Measurements from ENCODE around the gene ACBD7. TPM values are rescaled to one million over a fixed set of nuclear protein-coding genes. Genes with fewer than 3 reads are reported as not detected.

ACBD7 gene
- total RNA-seq, 1 experiment from 2014 or later = 2.1 TPM

DNA sequence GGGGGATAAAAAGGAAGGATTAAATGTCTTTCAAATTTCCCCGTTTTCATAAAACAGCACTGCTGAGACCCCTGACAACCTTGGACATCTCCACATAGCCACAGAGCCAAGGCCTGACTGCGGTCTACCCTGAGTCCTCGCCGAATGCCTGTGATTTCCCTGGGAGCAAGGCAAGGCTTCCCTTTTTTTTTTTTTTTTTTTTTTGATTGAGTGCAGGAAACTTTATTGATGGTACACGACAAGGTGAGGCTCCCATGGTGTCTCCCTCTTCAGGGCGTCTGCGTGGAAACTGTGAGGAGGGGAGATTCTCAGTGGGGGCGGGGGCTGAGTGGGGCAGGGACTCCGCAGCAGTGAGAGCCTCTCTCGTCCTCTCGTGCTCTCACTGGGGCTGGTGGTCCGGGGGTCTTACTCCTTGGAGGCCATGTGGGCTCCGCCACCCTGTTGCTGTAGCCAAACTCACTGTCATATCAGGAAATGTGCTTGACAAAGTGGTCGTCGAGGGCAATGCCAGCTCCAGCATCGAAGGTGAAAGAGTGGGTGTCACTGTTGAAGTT is 4.4 kb upstream of the ACBD7 start:
- no peak for DNase-seq (ENCODE audit: low read depth)

DNA sequence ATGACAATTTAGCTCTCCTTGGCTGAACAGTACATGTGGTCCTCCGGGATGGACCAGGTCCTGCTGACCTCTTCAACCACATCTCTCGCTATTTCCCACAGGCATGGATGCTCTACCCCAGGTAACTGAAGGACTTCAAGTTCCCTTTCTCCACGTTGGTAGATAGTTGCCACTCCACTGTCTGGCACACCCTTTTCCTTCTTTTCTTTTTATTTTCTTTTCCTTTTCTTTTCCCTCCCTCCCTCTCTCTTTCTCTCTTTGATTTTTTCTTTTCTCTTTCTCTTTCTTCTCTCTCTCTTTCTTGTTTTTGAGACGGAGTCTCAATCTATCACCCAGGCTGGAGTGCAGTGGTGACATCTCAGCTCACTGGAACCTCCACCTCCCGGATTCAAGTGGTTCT is 2.8 kb upstream of the ACBD7 start:
- DNase-seq (ENCODE audit: low read depth) = no peak

DNA sequence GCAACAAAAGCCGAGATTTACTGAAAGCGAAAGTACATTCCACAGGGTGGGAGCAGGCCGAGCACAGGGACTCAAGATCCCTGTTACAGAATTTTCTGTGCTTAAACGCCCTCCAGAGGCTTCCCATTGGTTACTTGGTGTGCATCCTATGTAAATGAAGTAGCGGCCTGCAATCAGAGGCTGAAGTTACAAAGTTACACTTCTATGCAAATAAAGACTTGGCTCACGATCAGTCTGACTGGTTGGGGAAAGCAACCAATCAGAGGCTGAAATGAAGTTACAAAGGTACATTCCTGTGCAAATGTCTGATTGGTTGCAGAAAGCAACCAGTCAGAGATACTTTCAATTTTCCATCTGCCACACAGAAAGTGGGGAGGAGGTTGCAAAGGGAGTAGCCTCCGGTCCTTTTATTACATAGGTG is 4.1 kb downstream of the ACBD7 start:
- peak; percentile 98 for DNase-seq (ENCODE audit: low read depth)

DNA sequence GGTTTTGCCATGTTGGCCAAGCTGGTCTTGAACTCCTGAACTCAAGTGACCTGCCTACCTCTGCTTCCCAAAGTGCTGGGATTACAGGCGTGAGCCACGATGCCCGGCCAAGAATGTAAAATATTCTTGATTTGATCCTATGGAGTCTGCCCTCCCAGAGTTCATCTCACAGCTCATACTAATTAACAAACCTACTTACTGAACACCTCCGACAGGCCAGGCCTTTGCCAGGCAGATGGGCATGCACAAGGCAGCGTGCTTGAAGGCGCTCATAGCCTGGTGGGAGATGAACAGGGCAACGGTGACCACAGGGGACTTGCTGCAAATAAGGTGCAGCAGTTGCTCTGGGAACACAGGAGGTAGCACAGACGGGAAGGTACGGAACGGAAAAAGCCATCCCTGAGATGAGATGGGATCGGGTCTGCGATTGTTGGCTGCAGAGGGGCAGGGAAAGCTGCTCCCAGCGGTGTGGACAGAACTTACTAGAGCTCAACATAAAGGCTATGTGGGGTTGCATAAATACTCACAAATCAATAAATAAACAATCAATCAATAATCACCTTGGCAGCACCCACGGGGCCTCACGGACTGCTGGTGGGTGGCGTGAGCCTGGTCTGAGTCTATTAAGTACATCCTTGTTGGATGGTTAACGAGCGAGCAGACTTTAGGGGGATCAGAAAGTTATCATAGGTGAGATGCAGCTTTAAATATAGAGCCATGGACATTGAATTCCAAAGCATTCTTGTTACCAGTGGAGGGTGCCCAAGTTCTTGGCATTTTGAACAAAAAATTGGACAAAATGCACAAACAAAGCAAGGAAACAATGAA is 4.7 kb downstream of the ACBD7 start:
- DNase-seq (ENCODE audit: low read depth) = no peak

DNA sequence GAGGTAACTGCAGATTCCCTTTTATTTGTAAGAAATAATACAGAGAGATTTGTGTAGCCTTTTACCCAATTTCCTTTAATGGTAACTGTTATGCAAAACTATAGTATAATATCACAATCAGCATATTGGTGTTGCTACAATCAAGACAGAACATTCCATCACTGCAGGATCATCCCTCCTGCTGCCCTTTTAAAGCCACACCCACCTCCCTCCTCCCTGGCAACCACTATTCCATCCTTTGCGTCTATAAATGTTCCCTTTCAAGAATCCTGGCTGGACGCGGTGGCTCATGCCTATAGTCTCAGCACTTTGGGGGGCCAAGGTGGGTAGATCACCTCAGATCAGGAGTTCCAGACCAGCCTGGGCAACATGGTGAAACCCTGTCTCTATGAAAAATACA is 13.2 kb downstream of the ACBD7 start:
- DNase-seq (ENCODE audit: low read depth) = no peak

DNA sequence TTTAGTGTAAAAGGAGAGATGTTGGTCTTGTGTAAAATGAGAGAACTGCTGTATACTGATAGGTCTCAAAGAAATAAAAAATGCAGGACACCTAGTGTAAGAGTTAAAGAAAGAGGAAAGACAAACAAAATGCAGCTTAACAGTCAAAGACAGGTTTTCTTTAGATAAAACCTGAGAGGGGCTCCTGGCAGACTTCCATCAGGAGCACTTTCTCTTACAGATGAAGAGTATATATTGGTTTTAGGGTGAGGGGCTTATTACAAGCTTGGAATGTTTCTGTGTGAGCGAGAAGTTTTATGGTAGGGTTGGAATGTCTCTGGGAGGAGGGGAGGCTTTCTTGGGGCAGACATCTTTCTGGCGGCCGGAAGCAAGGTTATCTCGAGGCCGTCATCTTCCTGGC is 16.2 kb downstream of the ACBD7 start:
- no peak for DNase-seq (ENCODE audit: low read depth)

DNA sequence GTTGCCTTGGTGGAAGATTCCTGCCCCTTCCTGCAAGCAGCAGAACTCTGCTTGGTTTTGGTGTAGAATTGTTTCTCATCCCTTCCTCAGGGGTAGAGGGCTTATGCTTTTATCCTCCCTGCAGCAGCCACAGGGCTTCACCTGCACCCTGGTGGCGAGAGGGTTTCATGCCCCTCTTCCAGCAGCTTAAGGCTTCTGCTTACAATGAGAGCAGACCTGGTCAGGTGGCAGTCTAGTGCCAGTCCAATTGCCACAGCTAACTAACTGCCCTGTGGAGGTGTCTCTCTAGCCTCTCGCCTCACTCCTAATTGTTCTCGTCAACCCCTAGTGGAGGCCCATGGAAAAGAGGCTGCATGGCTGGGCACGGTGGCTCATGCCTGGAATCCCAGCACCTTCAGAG is 19.3 kb downstream of the ACBD7 start:
- DNase-seq (ENCODE audit: low read depth) = no peak

DNA sequence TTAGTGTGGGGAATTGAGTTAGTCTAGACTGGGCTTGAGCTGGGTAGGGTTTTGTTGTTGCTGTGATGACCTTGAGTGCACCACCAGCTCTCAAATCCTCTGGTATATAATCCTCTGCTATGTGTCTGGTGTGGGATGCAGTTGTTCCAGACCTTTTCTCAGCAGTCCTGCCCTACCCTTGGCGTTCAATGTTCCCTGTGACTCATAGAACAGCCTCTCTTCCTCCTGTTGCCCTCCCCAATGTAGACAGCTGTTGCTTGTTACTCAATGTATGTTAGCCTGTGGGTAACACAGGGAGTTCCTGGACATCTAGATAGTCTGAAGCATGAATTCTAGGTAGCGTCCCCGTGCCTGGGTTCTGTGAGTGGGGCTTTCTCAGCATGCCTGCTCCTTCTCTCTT is 19.8 kb downstream of the ACBD7 start:
- peak; percentile 98 for DNase-seq (ENCODE audit: low read depth)

DNA sequence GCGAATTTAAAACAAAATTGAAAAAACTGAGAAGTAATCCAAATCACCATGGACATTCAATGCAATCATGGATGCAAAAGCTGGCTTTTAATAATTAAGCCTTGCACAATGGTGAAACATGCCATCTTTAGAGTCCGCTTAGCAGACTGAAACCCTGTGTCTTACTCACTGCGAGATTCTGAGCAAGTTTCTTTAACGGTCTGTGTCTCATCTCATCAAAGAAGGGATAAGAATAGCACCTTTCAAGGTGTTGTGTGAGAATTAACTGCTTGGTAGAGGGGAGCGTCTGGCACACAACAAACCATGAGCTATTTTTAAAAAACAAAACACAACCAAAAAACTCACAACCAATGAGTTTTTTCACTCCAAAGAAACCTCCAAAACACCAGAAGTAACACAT is 21.4 kb downstream of the ACBD7 start:
- DNase-seq (ENCODE audit: low read depth) = no peak

DNA sequence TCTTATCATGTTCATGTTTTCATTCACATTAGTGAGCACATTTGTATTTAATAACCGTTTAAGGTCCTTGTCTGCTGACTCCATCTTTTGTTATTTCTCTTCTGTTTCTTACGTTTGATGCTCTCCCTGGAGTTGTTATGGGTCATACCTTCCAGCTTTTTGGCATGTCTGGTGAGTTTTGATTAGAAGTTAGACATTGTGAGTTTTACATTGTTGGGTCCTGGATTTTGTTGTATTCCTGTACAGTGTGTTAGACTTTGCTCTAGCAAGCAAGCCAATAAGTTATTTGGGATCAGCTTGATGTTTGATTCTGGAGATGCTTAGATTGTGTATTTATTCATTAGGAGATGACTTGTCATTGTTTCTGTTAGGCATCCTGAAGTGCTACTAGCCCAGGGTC is 27.9 kb downstream of the ACBD7 start:
- no peak for DNase-seq (ENCODE audit: low read depth)

DNA sequence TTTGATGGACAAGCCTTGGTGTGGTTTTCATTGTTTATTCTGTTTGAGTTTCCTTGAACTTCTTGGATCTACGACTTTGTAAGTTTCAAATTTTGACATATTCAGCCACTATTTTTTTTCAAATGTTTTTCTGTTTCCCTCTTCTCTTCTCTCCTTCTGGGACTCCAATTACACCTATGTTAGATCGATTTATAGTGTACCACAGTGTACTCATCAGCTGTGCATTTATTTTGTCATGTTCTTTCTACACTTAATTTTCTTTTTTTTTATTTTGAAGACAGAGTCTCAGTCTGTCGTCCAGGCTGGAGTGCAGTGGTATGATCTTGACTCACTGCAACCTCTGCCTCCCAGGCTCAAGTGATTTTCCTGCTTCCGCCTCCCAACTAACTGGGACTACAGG is 28.7 kb downstream of the ACBD7 start:
- no peak for DNase-seq (ENCODE audit: low read depth)

DNA sequence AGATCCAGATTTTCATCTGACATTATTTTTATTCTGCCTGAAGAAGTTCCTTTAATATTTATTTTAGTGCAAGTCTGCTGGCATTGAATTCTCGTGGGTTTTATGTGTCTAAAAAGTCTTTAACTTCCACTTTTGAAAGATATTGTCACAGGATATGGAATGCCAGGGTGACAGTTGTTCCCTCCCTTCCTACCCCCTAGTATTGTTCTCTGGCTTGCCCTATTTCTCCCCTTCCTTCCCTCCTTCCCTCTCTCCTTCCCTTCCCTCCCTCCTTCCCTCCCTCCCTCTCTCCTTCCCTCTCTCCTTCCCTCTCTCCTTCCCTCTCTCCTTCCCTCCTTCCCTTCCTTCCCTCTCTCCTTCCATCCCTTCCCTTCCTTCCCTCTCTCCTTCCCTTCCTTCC is 29.9 kb downstream of the ACBD7 start:
- DNase-seq (ENCODE audit: low read depth) = no peak

DNA sequence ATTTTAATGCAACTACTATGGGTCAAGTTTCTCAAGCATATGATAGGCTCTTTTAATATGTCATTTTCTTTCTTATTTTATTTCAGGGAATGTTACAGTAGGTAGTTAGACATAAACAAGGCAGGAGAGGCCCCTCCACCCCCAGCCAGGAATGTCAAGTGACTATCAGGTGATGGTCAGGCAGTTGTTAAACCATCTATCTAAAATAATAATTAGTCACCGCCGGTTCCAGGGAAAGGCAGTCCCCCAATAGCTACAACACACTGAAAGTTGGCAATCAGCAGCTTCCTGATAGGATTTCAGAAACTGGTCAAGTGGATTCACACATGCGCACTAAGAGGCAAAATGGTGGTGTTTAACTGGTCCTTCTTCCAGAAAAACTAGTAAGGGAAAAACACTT is 35.5 kb downstream of the ACBD7 start:
- no peak for DNase-seq (ENCODE audit: low read depth)

DNA sequence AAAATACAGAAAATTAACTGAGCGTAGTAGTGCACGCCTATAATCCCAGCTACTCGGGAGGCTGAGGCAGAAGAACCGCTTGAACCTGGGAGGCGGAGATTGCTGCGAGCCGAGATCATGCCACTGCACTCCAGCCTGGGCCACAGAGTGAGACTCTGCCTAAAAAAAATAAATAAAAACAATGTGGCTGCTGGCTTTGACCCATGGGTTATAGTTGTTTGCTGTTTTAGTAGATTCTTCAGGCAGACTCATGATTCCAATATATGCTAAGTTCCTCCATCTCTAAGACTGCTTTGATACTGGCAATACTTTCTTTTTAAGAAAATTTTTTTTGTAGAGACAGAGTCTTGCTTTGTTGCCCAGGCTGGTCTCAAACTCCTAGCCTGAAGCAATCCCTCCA is 36.5 kb downstream of the ACBD7 start:
- no peak for DNase-seq (ENCODE audit: low read depth)

DNA sequence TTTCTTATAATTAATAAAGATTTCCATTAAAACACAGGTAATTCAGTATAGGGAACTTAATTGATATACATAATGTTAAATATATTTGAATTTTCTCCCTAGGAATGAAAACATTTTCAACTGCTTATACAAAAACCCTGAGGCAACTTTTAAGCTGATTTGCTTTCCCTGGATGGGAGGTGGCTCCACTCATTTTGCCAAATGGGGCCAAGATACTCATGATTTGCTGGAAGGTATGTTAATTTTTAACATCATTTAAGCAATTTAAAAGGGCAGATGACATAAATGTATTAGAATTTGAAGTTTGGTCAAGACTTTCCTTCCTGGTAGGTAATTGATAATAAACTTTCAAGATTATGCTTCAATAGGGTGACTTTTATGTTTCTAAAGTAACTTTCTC is 39.0 kb downstream of the ACBD7 start:
- no peak for DNase-seq (ENCODE audit: low read depth)

DNA sequence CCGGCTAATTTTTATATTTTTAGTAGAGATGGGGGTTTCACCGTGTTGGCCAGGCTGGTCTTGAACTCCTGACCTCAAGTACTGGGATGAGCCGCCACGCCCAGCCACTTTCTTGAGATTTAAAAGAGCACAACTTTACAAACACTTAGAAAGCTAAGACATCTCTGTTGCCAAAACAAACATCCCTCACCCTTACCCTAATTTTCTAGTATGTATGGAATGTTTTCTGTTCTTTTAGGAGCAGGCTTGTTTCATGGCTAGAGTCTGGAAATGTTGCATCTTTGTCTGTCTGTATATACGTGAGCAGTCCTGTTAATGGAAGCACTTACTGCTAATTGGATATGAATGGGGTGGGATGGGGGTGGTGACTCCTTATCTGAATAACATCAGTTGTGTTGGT is 42.0 kb downstream of the ACBD7 start:
- DNase-seq (ENCODE audit: low read depth) = peak; percentile 28

DNA sequence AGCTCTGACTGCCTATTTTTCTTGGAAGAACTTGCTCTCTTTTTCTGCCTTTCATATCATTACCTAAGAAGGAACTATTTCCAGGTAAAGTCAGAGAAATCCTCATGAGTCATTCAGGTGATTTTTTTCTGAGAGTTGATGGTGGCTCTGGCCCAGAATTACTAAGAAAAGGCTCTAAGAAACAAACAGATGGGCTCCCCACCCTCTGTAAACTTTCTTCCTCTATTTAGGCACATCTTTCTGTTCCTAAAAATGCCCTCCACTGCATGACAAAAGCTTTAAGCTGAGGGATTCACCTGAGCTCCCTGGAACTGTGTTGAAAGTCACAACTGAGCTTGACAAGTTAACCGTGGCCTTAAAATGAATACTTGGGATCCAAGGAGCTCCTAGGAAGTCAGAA is 43.2 kb downstream of the ACBD7 start:
- no peak for DNase-seq (ENCODE audit: low read depth)

DNA sequence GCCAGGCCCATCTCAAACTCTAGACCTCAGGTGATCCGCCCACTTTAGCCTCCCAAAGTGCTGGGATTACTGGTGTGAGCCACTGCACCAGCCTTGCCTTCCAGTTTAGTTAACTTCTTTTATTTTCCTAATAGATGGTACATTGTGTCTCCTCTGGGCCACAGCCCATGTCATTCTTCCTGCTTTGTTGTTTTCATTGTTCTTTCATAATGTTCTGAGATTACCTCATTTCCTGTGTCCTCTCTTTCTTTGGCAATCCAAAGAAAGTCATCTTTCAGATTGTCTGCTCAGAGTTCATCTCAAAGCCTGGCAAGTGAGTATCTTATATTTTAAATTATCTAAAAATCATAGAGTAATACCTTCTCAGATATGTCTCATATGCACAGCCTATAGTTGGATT is 44.9 kb downstream of the ACBD7 start, which contains the start of gene OLAH:
Gene OLAH, plus strand, starts transcription at position 270 of the 400 bp plus-strand sequence. CDS start 3,346 bp downstream, outside the sequence.
- DNase-seq (ENCODE audit: low read depth) = peak; percentile 35

DNA sequence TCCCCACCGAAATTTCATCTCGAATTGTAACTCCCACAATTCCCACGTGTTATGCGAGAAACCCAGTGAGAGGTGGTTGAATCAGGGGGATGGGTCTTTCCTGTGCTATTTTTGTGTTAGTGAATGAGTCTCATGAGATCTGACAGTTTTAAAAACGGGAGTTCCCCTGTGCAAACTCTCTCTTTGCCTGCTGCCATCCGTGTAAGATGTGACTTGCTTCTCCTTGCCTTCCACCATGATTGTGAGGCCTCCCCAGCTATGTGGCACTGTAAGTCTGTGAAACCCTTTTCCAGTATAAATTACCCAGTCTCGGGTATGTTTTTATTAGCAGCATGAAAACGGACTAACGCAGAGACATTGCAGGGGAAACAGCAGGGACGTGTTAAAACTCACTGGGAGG is 50.2 kb downstream of the ACBD7 start:
- no peak for DNase-seq (ENCODE audit: low read depth)

DNA sequence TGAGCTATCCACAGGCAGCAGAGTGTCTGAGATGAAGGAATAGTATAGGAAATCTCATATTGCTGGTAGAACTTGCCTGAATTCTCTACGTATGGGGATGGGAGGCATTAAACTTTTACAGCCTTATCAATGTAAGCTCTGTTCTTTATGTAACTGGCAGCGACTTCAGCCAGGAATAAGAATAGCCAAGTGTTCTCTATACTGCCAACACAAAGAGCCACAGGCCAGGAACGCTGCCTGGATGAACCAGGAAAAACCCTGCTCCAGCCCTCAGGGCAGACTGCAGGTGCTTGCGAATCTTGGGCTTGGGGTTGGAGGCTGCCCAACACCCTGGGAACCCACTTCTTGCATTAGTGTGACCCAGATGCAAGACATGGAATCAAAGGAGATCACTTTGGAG is 50.9 kb downstream of the ACBD7 start:
- no peak for DNase-seq (ENCODE audit: low read depth)

DNA sequence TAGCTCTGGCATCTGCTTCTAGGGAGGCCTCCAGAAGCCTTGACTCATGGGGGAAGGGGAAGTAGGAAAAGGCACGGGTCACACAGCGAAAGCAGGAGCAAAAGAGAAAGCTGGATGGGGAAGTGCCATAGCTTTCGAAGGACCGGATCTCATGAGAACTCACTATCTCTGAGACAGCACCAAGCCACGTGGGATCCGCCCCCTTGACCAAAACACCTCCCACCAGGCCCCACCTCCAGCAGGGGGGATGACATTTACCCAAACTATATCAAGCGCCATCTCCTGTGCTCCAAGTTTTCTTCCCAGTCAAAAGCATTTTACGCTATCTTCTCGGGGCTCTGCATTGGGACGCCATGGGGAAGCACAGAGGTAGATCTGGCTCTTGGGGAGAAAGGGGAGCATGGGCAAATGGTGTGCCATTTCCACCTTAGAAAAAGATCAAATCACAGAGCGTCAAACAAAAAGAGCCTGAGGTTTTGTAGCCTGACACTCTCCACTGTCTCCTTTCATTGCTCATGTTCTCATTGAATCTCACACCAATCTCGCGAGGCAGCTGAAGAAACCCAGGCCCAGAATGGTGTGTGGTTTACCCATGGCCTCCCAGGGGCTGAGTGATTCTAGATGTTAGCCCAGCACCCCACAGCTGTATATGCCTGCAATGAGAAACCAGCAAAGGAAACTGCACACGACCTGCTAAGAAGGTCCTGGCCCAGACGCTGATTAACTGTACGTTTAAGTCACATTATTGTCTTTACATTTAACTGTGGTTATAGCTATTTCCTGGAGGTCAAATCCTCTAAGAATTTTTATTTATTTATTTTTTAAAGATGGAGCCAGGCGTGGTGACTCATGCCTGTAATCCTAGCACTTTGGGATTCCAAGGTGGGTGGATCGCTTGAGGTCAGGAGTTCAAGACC is 52.9 kb downstream of the ACBD7 start:
- DNase-seq (ENCODE audit: low read depth) = peak; percentile 68

DNA sequence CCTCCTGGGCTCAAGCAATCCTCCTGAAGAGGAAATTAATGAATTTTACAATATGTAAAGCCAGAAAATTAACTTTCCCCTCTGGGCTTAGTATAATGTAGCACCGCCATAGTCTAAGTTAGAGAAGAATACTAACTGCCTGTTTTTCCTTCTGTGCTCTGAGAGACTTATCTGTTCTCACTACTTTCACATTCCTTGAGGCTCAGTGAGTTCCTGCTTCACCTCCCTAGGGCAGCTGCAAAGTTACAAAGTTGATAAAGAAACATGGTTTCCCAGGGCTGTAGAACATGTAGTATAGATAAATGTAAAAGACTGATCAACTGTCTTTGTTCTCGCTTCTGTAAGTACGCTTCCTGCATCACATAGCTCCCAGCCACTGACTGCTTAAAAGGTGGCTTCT is 60.8 kb downstream of the ACBD7 start:
- DNase-seq (ENCODE audit: low read depth) = no peak

All from LHCN-M2 (cell line).